Erythroblast (primary cell): ENCODE measurements around the gene PASK.

ENCODE experiments used
- GATA1 ChIP-seq: IDR thresholded peaks from 2 replicates; pipeline ENCODE4 v1.6.1; 2011; ENCODE audit warnings: low read depth, mild to moderate bottlenecking, control low read depth, low read length, moderate library complexity
- POLR2A ChIP-seq: IDR thresholded peaks from 2 replicates; pipeline ENCODE4 v1.6.1; 2011; ENCODE audit warnings: mild to moderate bottlenecking, low read length

- TF ChIP-seq POLR2A (no peak), GATA1 (no peak)
These were observed 49.4 kb upstream of the PASK start for GRCh38 chr2:241198381-241199279.
